NCI-H128 (cell line): Measurements from ENCODE around the gene TUG1.

Experiments used
- DNase-seq: peaks from one replicate; lab custom pipeline; 2025; ENCODE audit not compliant: unreplicated experiment; lab: John Stamatoyannopoulos, UW

Gene TUG1

GRCh38 chr22:30947173-30947815 is 21.8 kb upstream of the TUG1 start:
- peak; percentile 44 for DNase-seq

GRCh38 chr22:30947816-30948454 is 21.1 kb upstream of the TUG1 start:
- DNase-seq = no peak

GRCh38 chr22:30948930-30949342 is 20.1 kb upstream of the TUG1 start:
- DNase-seq = no peak

- DNase-seq = no peak
These were observed 19.0 kb upstream of the TUG1 start for GRCh38 chr22:30949934-30950660.

GRCh38 chr22:30953206-30953605 is 15.9 kb upstream of the TUG1 start:
- DNase-seq = no peak

- DNase-seq = no peak
These were observed 13.9 kb upstream of the TUG1 start for GRCh38 chr22:30955153-30955552.

- DNase-seq = no peak
These were observed 4.2 kb upstream of the TUG1 start for GRCh38 chr22:30964858-30965257.

- no peak for DNase-seq
These were observed 796 bp upstream of the TUG1 start, which contains the start of gene MORC2 for GRCh38 chr22:30968015-30968923. TSS of gene MORC2 (minus strand) at chr22:30968774. CDS start at chr22:30967889, 885 bp downstream.

GRCh38 chr22:30969532-30970355 is 679 bp downstream of the TUG1 start:
- no peak for DNase-seq

- DNase-seq = no peak
These were observed 1.3 kb downstream of the TUG1 start for GRCh38 chr22:30970356-30970746.

GRCh38 chr22:30978304-30978962 is 9.4 kb downstream of the TUG1 start:
- DNase-seq = no peak

- no peak for DNase-seq
These were observed 10.9 kb downstream of the TUG1 start for GRCh38 chr22:30979932-30980331.

GRCh38 chr22:30982512-30982911 is 13.4 kb downstream of the TUG1 start:
- no peak for DNase-seq

GRCh38 chr22:30984317-30984716 is 15.3 kb downstream of the TUG1 start:
- DNase-seq = no peak

GRCh38 chr22:30985561-30986208 is 16.6 kb downstream of the TUG1 start:
- DNase-seq = no peak

- no peak for DNase-seq
These were observed 20.4 kb downstream of the TUG1 start for GRCh38 chr22:30989474-30989873.

GRCh38 chr22:30990690-30991089 is 21.6 kb downstream of the TUG1 start:
- DNase-seq = no peak

GRCh38 chr22:30992565-30992964 is 23.5 kb downstream of the TUG1 start:
- DNase-seq = no peak

GRCh38 chr22:30994960-30995359 is 25.9 kb downstream of the TUG1 start:
- no peak for DNase-seq
